AG04449 (cell line): ENCODE results near the gene ALOX12B.

ENCODE experiments used
- CTCF ChIA-PET: fragments of 350-600 bp; formaldehyde crosslinking; extraction: SDS; loops from one replicate; lab custom pipeline; 2021; ENCODE audit warnings: antibody characterized with exemption; lab: Yijun Ruan, JAX
- POLR2A ChIA-PET: fragments of 400-600, 350-600 bp; formaldehyde crosslinking; extraction: SDS; loops from one replicate; lab custom pipeline; 2020; ENCODE audit warnings: antibody characterized with exemption, inconsistent platforms; lab: Yijun Ruan, JAX
- DNase-seq: peaks from one replicate; pipeline ENCODE4 v3.0.0-alpha.2; 2010; ENCODE audit warnings: low read depth, low spot score
- H3K4me3 ChIP-seq: 2 replicates; pipeline ENCODE4 v1.5.1; 2011; ENCODE audit warnings: low read depth, mild to moderate bottlenecking, control low read depth, low read length
- TF ChIP-seq, protein P1 (sequence below): IDR thresholded peaks from one replicate; pipeline ENCODE4 v1.5.1; 2011; ENCODE audit warnings: mild to moderate bottlenecking, moderate library complexity, low read length, control low read depth, inconsistent platforms; ENCODE audit not compliant: insufficient read depth; ENCODE audit errors: missing control alignments

The ALOX12B gene

GRCh38 chr17:8041249-8041928 lies 46.1 kb downstream of the ALOX12B start:
- TF ChIP-seq, protein P1, sequence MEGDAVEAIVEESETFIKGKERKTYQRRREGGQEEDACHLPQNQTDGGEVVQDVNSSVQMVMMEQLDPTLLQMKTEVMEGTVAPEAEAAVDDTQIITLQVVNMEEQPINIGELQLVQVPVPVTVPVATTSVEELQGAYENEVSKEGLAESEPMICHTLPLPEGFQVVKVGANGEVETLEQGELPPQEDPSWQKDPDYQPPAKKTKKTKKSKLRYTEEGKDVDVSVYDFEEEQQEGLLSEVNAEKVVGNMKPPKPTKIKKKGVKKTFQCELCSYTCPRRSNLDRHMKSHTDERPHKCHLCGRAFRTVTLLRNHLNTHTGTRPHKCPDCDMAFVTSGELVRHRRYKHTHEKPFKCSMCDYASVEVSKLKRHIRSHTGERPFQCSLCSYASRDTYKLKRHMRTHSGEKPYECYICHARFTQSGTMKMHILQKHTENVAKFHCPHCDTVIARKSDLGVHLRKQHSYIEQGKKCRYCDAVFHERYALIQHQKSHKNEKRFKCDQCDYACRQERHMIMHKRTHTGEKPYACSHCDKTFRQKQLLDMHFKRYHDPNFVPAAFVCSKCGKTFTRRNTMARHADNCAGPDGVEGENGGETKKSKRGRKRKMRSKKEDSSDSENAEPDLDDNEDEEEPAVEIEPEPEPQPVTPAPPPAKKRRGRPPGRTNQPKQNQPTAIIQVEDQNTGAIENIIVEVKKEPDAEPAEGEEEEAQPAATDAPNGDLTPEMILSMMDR = peak; percentile 33
- no peak overlapping the region for H3K4me3 ChIP-seq
- POLR2A ChIA-PET = interaction anchor here (0.6 to 1.1 kb wide), 3 partner anchors 50 to 131 kb away, joined by 3 to 5 read pairs (median 3); partner anchors contain the start of gene RNF227
- DNase-seq = no peak
- CTCF ChIA-PET = interaction anchor here (0.8 to 13.7 kb wide), 52 partner anchors 9 to 996 kb away, joined by 3 to 155 read pairs (median 5); partner anchors contain the start of genes ALOXE3, CNTROB, GUCY2D and RNF227

GRCh38 chr17:8039611-8040168 lies 47.8 kb downstream of the ALOX12B start:
- TF ChIP-seq, protein P1 = no peak
- CTCF ChIA-PET = interaction anchor here (1.1 to 13.7 kb wide), 5 partner anchors 19 to 177 kb away, joined by 3 to 155 read pairs (median 41); no protein-coding TSS in a partner anchor
- no peak for DNase-seq
- POLR2A ChIA-PET = no interaction called here
- H3K4me3 ChIP-seq = no peak overlapping the region

DNA sequence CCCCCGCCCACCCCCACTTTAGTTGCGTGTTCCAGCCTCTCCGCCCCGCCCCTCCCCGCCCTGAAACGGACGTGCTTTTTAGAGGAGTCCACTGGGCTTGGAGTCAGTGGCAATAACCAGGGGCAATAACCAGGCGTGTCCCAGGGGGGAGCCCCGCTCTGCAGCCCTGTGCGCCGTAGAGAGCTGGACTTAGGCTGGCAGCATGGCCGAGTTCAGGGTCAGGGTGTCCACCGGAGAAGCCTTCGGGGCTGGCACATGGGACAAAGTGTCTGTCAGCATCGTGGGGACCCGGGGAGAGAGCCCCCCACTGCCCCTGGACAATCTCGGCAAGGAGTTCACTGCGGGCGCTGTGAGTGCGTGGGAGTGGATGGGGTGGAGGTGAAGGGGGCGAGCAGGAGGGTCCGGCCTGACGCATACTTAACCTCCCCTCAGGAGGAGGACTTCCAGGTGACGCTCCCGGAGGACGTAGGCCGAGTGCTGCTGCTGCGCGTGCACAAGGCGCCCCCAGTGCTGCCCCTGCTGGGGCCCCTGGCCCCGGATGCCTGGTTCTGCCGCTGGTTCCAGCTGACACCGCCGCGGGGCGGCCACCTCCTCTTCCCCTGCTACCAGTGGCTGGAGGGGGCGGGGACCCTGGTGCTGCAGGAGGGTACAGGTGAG lies 48.4 kb downstream of the ALOX12B start, which contains the start of gene ALOX15B:
TSS of gene ALOX15B (plus strand) at position 106 of the 657 bp plus-strand sequence. CDS start at position 203, 97 bp downstream.
- ChIA-PET CTCF (interaction anchor here (1.1 to 13.7 kb wide), 3 partner anchors 20 to 49 kb away, joined by 3 to 155 read pairs (median 75); no protein-coding TSS in a partner anchor), POLR2A (no interaction called here)
- TF ChIP-seq, protein P1 = no peak
- H3K4me3 ChIP-seq = no peak within 1 kb of the TSS
- DNase-seq = no peak

GRCh38 chr17:8032442-8032841 lies 55.1 kb downstream of the ALOX12B start:
- ChIA-PET CTCF (interaction anchor here (1.2 to 9.9 kb wide), 4 partner anchors 10 to 171 kb away, joined by 3 to 50 read pairs (median 4); no protein-coding TSS in a partner anchor), POLR2A (interaction anchor here (0.6 kb wide), 1 partner anchor 24 kb away, joined by 3 read pairs; no protein-coding TSS in a partner anchor)
- no peak for DNase-seq
- no peak overlapping the region for H3K4me3 ChIP-seq
- TF ChIP-seq, protein P1 = no peak

DNA sequence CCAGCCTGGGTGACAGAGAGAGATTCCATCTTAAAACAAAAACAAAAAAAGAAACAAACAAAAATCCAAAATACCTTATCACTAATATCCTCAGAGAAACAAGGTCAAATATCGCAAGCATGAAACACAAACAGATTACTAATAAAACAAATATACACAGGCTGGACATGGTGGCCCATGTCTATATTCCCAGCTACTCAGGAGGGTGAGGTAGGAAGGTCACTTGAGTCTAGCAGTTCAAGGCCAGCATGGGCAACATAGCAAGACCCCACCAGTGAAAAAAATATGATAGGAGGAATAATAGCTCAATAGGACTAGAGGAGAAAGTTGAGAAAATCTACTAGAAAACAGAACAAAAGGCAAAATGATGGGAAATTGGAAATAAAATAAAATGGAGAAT lies 55.6 kb downstream of the ALOX12B start:
- TF ChIP-seq, protein P1 = no peak
- ChIA-PET CTCF (interaction anchor here (1.2 to 9.9 kb wide), 4 partner anchors 10 to 170 kb away, joined by 3 to 50 read pairs (median 4); no protein-coding TSS in a partner anchor), POLR2A (interaction anchor here (0.6 kb wide), 1 partner anchor 23 kb away, joined by 3 read pairs; no protein-coding TSS in a partner anchor)

More for the DNA sequence above, 55.6 kb downstream of the ALOX12B start:
- H3K4me3 ChIP-seq = no peak overlapping the region
- DNase-seq = no peak
